ENCODE results near the gene PDLIM7.

PDLIM7 gene

GRCh38 chr5:177505075-177505474 is 7.7 kb upstream of the PDLIM7 start:
- DNase-seq (ENCODE audit: low read depth) = no peak

DNA sequence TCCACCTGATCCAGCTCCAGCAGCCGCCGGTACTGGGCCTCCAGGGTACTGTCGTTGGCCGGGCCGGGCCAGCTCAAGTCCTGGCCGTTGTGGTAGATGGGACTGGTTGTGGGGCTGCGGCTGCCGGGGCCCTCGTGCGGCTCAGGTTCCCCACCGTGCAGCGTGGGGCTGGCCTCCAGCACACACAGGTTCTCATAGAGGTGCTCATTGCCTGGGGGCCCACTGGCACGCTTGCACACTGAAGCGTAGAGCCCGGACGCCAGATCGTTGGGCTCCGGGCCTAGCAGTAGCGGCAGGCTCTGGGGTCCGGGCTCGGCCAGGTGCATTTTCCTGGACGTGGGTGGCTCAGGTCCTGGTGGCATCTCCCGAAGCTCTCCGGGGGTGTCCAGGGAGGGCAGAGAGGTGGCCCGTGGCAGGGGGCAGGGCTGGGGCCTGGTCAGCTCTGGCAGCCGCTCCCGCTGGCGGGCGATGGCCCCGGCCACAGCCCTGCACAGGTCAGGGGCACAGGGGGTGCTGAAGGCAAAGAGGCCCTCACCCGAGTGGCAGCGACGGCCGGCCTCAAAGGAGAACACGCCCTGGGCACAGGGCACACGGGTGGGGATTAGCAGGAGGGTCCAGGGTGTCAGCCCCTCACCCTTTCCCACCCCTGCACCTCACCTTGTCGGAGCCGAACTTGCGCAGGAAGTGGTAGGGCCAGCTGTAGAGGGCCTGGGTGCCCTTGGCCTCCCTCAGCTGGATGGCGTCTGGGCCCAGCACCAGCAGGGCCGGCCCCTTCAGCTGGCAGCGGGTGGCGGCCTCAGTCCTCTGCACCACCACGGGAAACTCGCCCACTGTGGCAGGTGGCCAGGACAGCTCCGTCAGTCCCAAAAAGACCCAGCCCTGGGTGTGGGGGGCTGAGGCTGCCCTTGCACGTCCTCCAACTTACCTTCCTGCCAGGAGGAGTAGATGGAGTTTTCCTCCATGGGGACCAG is 7.0 kb upstream of the PDLIM7 start:
- DNase-seq (ENCODE audit: low read depth) = no peak

GRCh38 chr5:177503351-177504085 is 6.1 kb upstream of the PDLIM7 start:
- DNase-seq (ENCODE audit: low read depth) = no peak

- no peak for DNase-seq (ENCODE audit: low read depth)
These were observed 5.5 kb upstream of the PDLIM7 start for GRCh38 chr5:177502886-177503285.

- no peak for DNase-seq (ENCODE audit: low read depth)
These were observed 4.7 kb upstream of the PDLIM7 start for GRCh38 chr5:177501874-177502678.

DNA sequence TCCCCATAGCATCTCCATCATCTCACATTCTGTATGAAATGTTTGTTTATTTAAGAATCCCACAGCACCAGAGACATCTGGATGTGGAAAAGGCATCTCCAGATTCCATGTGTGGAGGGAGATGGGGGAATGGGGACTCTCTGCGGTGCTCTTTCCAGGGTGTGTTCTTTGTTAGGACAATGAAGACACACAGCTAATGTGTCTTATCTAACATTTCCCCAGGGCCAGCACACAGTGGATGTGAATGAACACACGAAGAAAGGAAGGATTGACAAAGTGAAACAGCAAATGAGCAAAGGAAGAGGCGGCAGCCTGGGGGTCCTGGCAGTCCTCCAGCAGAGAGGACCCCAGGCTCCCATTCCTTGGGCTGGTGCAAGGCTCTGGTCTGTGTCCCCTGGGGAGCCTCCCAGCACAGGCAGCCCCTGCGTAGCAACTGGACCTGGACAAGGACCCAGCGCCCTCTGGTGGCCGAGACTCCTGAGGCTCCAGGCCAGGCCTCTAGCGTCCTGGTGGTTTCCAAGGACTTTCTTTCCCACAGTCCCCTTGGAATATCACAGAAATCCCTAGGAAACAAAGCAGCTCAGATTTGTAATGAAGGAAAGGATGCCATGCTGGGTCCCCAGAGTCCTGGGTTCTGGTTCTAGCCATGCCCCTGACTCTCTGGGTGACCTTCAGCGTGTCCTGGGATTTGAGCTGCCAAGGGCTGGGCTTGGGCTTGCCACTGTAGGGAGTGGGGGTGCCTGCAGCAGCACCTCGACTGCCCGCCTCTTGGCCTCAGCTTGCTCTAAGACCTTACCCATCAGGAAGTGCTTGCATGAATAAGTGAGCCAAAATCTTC is 3.5 kb upstream of the PDLIM7 start:
- peak; percentile 85 for DNase-seq (ENCODE audit: low read depth)

DNA sequence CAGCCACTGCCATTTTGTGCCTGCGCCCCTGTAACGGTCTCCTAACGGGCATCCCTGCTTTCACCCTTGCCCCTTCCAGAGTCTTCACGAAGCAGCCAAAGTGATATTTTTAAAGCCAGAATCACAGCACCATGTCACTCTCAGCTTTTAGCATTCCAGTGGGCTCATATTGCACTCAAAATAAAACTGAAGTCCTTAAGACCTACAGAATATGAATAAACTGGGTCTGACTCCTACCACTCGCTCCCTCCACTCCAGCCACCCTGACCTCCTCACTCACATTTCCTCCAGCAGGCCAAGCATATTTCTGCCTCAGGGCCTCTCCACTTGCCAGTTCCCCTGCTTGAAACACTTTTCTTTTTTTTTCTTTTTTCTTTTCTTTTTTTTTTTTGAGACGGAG is 2.4 kb upstream of the PDLIM7 start:
- no peak for DNase-seq (ENCODE audit: low read depth)

- DNase-seq (ENCODE audit: low read depth) = no peak
These were observed 796 bp upstream of the PDLIM7 start for GRCh38 chr5:177498013-177498787.

DNA sequence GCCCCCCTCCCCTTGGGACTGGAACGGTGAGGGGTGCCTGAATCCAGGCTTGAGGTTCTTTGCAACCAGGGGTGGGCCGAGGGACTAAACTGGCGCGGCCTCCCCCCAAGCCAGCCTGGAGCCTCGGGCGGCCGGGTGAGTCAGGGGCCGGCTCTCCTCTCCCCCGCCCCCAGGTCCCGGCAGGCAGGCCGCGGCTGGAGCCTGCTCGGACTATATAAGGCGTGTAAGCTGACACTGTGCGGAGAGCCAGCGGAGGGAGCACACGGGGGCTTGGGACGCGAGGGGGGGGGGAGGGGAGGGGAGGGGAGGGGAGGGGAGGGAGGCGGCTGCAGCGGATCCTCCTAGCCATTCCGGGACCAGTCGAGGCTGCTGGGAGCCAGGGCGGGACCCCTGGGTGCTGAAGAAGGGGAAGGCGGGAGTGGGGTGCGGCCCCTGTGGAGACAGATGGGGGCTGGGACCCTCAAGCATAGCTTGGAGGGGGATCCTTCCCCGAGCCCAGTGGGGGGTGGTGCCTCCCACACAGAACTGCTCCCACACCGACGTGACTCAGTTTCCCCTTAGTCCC is 595 bp downstream of the PDLIM7 start:
- no peak for DNase-seq (ENCODE audit: low read depth)

DNA sequence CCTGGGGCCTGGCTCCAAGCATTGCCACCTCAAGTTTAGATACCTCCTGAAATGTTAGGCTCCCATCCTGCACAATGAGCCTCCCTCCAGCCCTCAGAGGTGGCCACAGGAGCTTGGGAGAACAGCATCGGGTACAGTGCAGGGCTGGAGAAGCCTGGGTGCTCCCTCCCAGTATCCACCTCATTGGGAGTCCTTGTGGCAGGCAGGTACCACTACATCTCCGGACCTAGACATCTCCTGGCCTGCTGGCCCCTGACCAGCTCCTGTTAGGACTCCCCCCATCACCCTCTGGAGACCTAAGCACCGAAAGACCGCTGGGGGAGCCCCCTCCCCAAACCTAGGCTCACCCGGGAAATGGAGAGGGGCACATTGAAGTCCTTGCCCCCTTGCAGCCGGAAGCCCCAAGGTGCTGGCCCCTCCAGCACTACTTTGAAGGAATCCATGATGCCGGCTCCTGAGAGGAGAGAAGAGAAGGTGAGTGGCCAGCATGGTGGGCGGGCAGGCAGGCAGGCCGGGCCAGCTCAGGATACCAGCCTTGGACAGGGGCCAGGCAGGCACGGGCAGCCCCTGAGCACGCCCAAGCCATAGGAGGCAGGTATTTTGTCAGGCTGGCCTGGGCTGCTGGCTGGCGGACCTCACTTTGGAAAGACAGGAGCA is 1.2 kb downstream of the PDLIM7 start:
- DNase-seq (ENCODE audit: low read depth) = no peak

- no peak for DNase-seq (ENCODE audit: low read depth)
These were observed 2.0 kb downstream of the PDLIM7 start for GRCh38 chr5:177495243-177496060.

GRCh38 chr5:177494346-177495195 is 2.8 kb downstream of the PDLIM7 start:
- DNase-seq (ENCODE audit: low read depth) = no peak

DNA sequence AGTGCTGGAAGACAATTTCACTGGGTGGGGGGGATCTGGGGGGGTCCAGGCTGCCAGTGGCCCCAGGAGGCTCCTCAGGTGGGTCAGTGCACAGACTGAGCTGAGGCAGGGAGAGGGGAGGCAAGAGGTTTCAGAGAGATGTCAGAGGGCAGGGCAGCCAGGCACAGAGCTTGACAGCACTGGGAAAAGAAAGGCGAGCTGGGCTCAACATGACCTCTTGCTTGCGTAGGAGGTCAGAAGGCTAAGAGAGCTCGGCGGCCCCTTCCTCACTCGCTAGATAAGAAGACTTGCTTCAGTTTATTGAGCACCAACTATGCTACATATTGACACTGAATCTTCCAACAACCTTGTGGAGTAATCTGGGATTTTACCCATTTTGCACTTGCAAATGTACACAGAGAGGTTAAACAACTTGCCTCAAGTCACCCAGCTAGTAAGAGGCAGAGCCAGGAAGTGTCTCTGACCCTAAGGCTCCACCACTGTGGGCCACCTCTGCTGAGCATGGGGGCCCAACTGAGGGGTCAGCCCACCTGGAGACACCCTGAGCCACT is 3.5 kb downstream of the PDLIM7 start:
- DNase-seq (ENCODE audit: low read depth) = no peak

DNA sequence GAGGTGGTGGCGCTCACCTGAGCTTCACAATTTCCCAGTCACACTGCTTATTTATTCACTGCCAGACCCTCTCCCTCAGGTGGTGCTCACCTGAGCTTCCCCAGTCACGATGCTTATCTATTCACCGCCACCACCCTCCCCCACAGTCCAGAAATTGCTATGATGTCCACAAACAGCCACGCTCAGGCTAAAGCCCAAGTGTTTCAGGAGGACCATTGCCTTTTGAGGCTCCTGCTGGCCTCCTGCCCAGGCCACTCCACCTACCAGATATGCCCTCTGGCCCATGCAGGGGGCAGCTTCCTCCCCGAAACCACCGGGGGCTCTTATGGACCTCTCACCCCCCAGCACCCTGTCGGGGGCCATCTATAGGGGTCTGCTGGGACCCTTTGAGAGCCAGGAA is 4.6 kb downstream of the PDLIM7 start:
- no peak for DNase-seq (ENCODE audit: low read depth)

DNA sequence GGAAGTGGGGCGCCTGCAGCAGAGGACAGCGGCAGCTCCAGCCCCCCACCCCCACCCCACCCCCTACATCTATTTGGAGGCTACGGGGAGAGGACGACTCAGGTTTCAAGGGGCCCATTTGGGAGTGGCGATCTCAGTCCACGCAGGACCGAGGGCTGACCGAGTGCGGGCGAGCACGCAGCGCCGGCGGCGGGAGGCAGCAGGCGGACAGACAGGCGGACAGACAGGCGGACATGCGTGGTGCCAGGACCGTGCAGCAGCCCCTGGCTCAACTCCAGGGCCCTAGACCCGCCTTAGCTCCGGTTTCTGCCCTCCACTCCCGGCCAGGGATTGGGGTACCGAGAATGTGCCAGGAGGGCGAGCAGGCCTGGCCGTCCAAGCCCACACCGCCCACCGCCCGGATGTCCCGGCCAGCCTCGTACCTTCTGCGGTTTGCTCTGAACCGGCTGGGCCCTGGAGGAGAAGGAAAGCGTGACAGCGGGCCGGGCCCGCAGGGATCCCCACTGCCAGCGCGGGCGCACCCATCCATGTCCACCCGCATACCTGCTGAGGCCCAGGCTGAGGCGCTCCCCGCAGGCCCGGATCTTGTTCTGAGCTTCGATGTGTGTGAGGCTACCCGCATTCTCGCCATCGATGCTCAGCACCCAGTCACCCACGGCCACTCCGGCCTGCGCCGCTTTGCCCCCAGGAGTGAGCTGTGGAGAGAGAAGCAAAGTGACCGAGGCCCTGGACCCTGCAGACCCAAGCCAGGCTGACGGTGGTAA is 5.2 kb downstream of the PDLIM7 start:
- DNase-seq (ENCODE audit: low read depth) = no peak

- no peak for DNase-seq (ENCODE audit: low read depth)
These were observed 5.9 kb downstream of the PDLIM7 start for GRCh38 chr5:177491429-177491945.

DNA sequence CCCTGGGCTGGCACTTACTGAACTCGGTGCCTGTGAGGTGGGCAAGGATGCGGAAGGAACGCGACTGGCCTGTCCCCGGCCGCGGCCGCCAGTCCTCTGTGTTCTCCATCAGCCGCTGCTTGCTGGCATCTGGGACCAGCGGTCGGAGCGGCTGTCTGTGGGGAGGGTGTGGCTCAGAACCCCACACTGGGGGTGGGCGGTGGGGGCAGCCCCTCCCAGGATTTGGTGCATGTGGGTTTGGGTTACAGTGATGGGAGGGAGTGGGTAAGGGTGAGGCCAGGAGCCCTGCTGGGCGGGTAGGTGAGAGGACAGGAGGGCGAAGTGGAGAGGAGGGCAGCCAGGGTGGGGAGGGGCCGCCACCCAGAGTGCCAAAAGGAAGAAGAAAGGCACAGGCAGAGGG is 6.4 kb downstream of the PDLIM7 start:
- no peak for DNase-seq (ENCODE audit: low read depth)

Measured in stimulated activated CD8-positive, alpha-beta memory T cell treated with anti-CD3 and anti-CD28 coated beads, Interleukin-15, amount 100 ng/mL, for 1 hour (primary cell).